H1 (cell line): ENCODE data around the gene TNIP1. TPM values are rescaled to one million over a fixed set of nuclear protein-coding genes. Genes with fewer than 3 reads are reported as not detected.

Experiments
- CTCF ChIA-PET: fragments of 300-600 bp; sonication (Branson Sonifier 250); formaldehyde crosslinking; loops from one replicate; lab custom pipeline; 2021; ENCODE audit not compliant: partially characterized antibody; lab: Charles Lee
- POLR2A ChIA-PET: fragments of 300-600 bp; sonication (Branson Sonifier 250); formaldehyde crosslinking; loops from one replicate; lab custom pipeline; 2021; ENCODE audit warnings: inconsistent platforms; ENCODE audit not compliant: partially characterized antibody; lab: Charles Lee
- DNase-seq, 2 experiments: peaks; one replicate each; pipeline versions ENCODE4 v3.0.0 to v3.0.0-alpha.2; 2010 to 2022; ENCODE audit warnings: low spot score in 2 of 2, low read depth in 1 of 2, mixed read lengths in 1 of 2
- FAIRE-seq: peaks from 2 replicates; lab custom pipeline; 2011; peaks lifted over from hg19 to GRCh38; lab: Jason Lieb, UNC
- H2AFZ ChIP-seq: 2 replicates; pipeline ENCODE4 v1.8.1; 2012; ENCODE audit warnings: low read length, inconsistent platforms
- H2AK5ac ChIP-seq: 2 replicates; pipeline ENCODE4 v1.6.1; 2013; ENCODE audit warnings: low read depth, low read length
- H2BK120ac ChIP-seq: replicated peaks from 2 replicates; pipeline ENCODE3; 2013; ENCODE audit warnings: low read depth, low read length, inconsistent platforms
- H2BK12ac ChIP-seq: 2 replicates; pipeline ENCODE4 v1.6.1; 2013; ENCODE audit warnings: low read depth, low read length
- H2BK15ac ChIP-seq: 2 replicates; pipeline ENCODE4 v1.6.1; 2013; ENCODE audit warnings: low read length
- H2BK20ac ChIP-seq: 2 replicates; pipeline ENCODE4 v1.6.1; 2013; ENCODE audit warnings: low read length
- H2BK5ac ChIP-seq: 2 replicates; pipeline ENCODE4 v1.6.1; 2013; ENCODE audit warnings: low read depth, low read length
- H3K14ac ChIP-seq: 2 replicates; pipeline ENCODE4 v1.6.1; 2013; ENCODE audit warnings: inconsistent platforms; ENCODE audit not compliant: insufficient read length
- H3K18ac ChIP-seq: 2 replicates; pipeline ENCODE4 v1.6.1; 2013; ENCODE audit warnings: low read length; ENCODE audit errors: extremely low read depth
- H3K23ac ChIP-seq: 2 replicates; pipeline ENCODE4 v1.6.1; 2013; ENCODE audit warnings: inconsistent platforms; ENCODE audit not compliant: insufficient read length
- H3K23me2 ChIP-seq: 2 replicates; pipeline ENCODE4 v1.6.1; 2013; ENCODE audit warnings: low read depth, low read length
- H3K27ac ChIP-seq: 2 replicates; pipeline ENCODE4 v1.6.1; 2011; ENCODE audit warnings: low read depth, low read length, inconsistent platforms
- H3K27me3 ChIP-seq, 4 experiments: replicated peaks in 1 of 4; 1 replicate in 1 of 4; 2 replicates in 3 of 4; pipeline versions ENCODE4 v1.6.1 to v1.8.1; 2011 to 2013; ENCODE audit warnings: low read length in 3 of 4, mild to moderate bottlenecking in 3 of 4, inconsistent platforms in 2 of 4, mixed read lengths in 2 of 4, moderate library complexity in 1 of 4; ENCODE audit not compliant: control insufficient read depth in 3 of 4, insufficient read depth in 3 of 4; ENCODE audit errors: extremely low read depth in 1 of 4
- H3K36me3 ChIP-seq, 4 experiments: 2 replicates each; pipeline versions ENCODE4 v1.6.1 to v1.8.1; 2011 to 2013; ENCODE audit warnings: mild to moderate bottlenecking in 4 of 4, low read length in 3 of 4, moderate library complexity in 2 of 4, control low read depth in 1 of 4, inconsistent platforms in 1 of 4; ENCODE audit not compliant: insufficient read depth in 4 of 4, control insufficient read depth in 2 of 4
- H3K4ac ChIP-seq: replicated peaks from 2 replicates; pipeline ENCODE3; 2013; ENCODE audit warnings: low read length, low read depth, mixed read lengths, inconsistent platforms; ENCODE audit not compliant: insufficient read length
- H3K4me1 ChIP-seq, 4 experiments: replicated peaks in 1 of 4; 1 replicate in 1 of 4; 2 replicates in 3 of 4; pipeline versions ENCODE4 v1.6.1 to v1.8.1; 2011 to 2013; ENCODE audit warnings: low read length in 3 of 4, inconsistent platforms in 2 of 4, mixed read lengths in 1 of 4; ENCODE audit not compliant: insufficient read depth in 4 of 4, control insufficient read depth in 3 of 4
- H3K4me2 ChIP-seq, 2 experiments: 2 replicates each; pipeline versions ENCODE4 v1.6.1 to v1.8.1; 2011 to 2013; ENCODE audit warnings: low read depth in 2 of 2, low read length in 2 of 2, control low read depth in 1 of 2, inconsistent platforms in 1 of 2, mild to moderate bottlenecking in 1 of 2; ENCODE audit not compliant: insufficient read depth in 1 of 2
- H3K4me3 ChIP-seq, 4 experiments: fragments of 200-600, 300-600 bp in 1 of 4; sonication (generic), shearing (Covaris generic), sonication (Bioruptor Twin) in 1 of 4; 2 replicates each; pipeline versions ENCODE4 v1.5.1 to v1.8.1; 2011 to 2016; ENCODE audit warnings: low read length in 4 of 4, low read depth in 3 of 4, control low read depth in 2 of 4, inconsistent platforms in 2 of 4, mild to moderate bottlenecking in 2 of 4, mixed read lengths in 1 of 4, moderate library complexity in 1 of 4; ENCODE audit not compliant: insufficient read depth in 2 of 4; ENCODE audit errors: extremely low read depth in 1 of 4
- H3K56ac ChIP-seq: replicated peaks from 2 replicates; pipeline ENCODE3; 2013; ENCODE audit warnings: low read depth, mild to moderate bottlenecking, mixed read lengths, low read length, inconsistent platforms; ENCODE audit not compliant: insufficient read length
- H3K79me1 ChIP-seq: 2 replicates; pipeline ENCODE4 v1.6.1; 2013; ENCODE audit warnings: low read depth, low read length, control low read depth
- H3K79me2 ChIP-seq, 2 experiments: 2 replicates each; pipeline versions ENCODE4 v1.6.1 to v1.8.1; 2012 to 2013; ENCODE audit warnings: low read length in 2 of 2, mild to moderate bottlenecking in 2 of 2, inconsistent platforms in 1 of 2; ENCODE audit not compliant: insufficient read depth in 2 of 2, control insufficient read depth in 1 of 2
- H3K9ac ChIP-seq, 4 experiments: replicated peaks in 1 of 4; 1 replicate in 1 of 4; 2 replicates in 3 of 4; pipeline versions ENCODE4 v1.6.1 to v1.8.1; 2011 to 2013; ENCODE audit warnings: low read depth in 3 of 4, low read length in 3 of 4, control low read depth in 2 of 4, mild to moderate bottlenecking in 2 of 4, moderate library complexity in 2 of 4, inconsistent platforms in 1 of 4; ENCODE audit errors: extremely low read depth in 1 of 4
- H3K9me3 ChIP-seq, 2 experiments: 2 replicates each; pipeline versions ENCODE4 v1.6.1 to v1.8.1; 2012 to 2013; ENCODE audit warnings: mild to moderate bottlenecking in 2 of 2, moderate library complexity in 2 of 2, control low read depth in 1 of 2, inconsistent platforms in 1 of 2, low read depth in 1 of 2, low read length in 1 of 2, mixed read lengths in 1 of 2; ENCODE audit not compliant: insufficient read depth in 2 of 2
- H4K20me1 ChIP-seq, 2 experiments: replicated peaks in 1 of 2; 2 replicates each; pipeline versions ENCODE3 to v1.8.1; 2011 to 2013; ENCODE audit warnings: inconsistent platforms in 2 of 2, low read length in 2 of 2, mild to moderate bottlenecking in 1 of 2; ENCODE audit not compliant: insufficient read depth in 2 of 2, control insufficient read depth in 1 of 2
- H4K5ac ChIP-seq: 2 replicates; pipeline ENCODE4 v1.6.1; 2013; ENCODE audit warnings: low read length, low read depth, mixed read lengths, inconsistent platforms; ENCODE audit not compliant: insufficient read length
- H4K8ac ChIP-seq: 2 replicates; pipeline ENCODE4 v1.8.0; 2013; ENCODE audit warnings: mild to moderate bottlenecking, moderate library complexity, low read length, inconsistent platforms; ENCODE audit not compliant: insufficient read depth; ENCODE audit errors: extremely low read depth
- H4K91ac ChIP-seq: replicated peaks from 2 replicates; pipeline ENCODE3; 2013; ENCODE audit warnings: low read length, mixed read lengths, inconsistent platforms; ENCODE audit not compliant: insufficient read length
- ASH2L ChIP-seq: fragments of 200-600, 300-600 bp; sonication (generic); IDR thresholded peaks from one replicate; pipeline ENCODE4 v1.7.1; 2017; ENCODE audit warnings: low read length
- CBX8 ChIP-seq: fragments of 300-800, 300-1000 bp; sonication (generic); IDR thresholded peaks from 2 replicates; pipeline ENCODE4 v1.7.1; 2016; ENCODE audit warnings: low read depth, low read length, borderline replicate concordance
- KDM1A ChIP-seq: fragments of 200-600, 300-600 bp; sonication (generic); IDR thresholded peaks from 2 replicates; pipeline ENCODE4 v1.7.1; 2016; ENCODE audit warnings: mild to moderate bottlenecking, low read length, borderline replicate concordance
- RXRA ChIP-seq: IDR thresholded peaks from 2 replicates; pipeline ENCODE4 v1.6.1; 2011; ENCODE audit warnings: low read depth, mild to moderate bottlenecking, low read length, moderate library complexity; ENCODE audit not compliant: insufficient read depth
- SIN3A ChIP-seq, 2 experiments: IDR thresholded peaks in 1 of 2; conservative IDR thresholded peaks in 1 of 2; 2 replicates each; pipeline ENCODE4 v1.6.1; 2011 to 2012; ENCODE audit warnings: low read length in 2 of 2, improper control_type of control experiment in 1 of 2, low read depth in 1 of 2, mild to moderate bottlenecking in 1 of 2
- SIX5 ChIP-seq: IDR thresholded peaks from 2 replicates; pipeline ENCODE4 v1.6.1; 2011; ENCODE audit warnings: mild to moderate bottlenecking, low read depth, low read length
- WGBS, 2 experiments: shearing (Covaris generic) in 1 of 2; methylation state at CpG; one replicate each; pipeline versions ENCODE4 v1.1.6 to v1.1.7; 2013 to 2015; ENCODE audit warnings: low lambda C conversion rate in 2 of 2, mixed read lengths in 2 of 2, inconsistent platforms in 1 of 2, low coverage in 1 of 2, missing lambda C conversion rate in 1 of 2; ENCODE audit not compliant: insufficient replicate concordance in 2 of 2, insufficient coverage in 1 of 2, insufficient read length in 1 of 2; ENCODE audit errors: extremely low coverage in 1 of 2, missing lambda C conversion rate in 1 of 2; 5-methylcytosine and 5-hydroxymethylcytosine counted together
- polyA plus RNA-seq, 7 experiments: library from polyadenylated mRNA; depleted of rRNA in 3 of 7; stranded (reverse) in 5 of 7; unstranded in 2 of 7; fragments of >200 nt in 5 of 7; fragments of 200-250 nt in 2 of 7; gene quantifications; 1 replicate in 5 of 7; 2 replicates in 1 of 7; 4 replicates in 1 of 7; pipeline versions ENCODE4 v1.2.1 to v1.2.3, GENCODE V29; 2011 to 2013; ENCODE audit warnings: missing spikeins in 2 of 7, mixed read lengths in 2 of 7
- total RNA-seq: library from RNA; stranded (reverse); fragmentation: NEBNext Ultra II Directional; extraction: Animal tissue kit (Norgen Biotek cat#: 25700); gene quantifications from 2 replicates; pipeline ENCODE4 v1.2.1, GENCODE V29; 2021

TNIP1 gene
- total and polyA plus RNA-seq, 2 of the 8 experiments (the other 6 are each of a cell fraction or from before 2014, with no cell fraction given): 14.2 to 31.9 TPM

GRCh38 chr5:151019331-151019730 is 61.5 kb downstream of the TNIP1 start:
- H3K9ac ChIP-seq: no peak overlapping the region
- no peak overlapping the region for H4K5ac ChIP-seq
- H3K79me1 ChIP-seq: no peaks in the 10 kb centered on the region
- H3K18ac ChIP-seq: no peak overlapping the region
- H2BK15ac ChIP-seq: no peak overlapping the region
- H2AK5ac ChIP-seq: no peak overlapping the region
- POLR2A ChIA-PET: interaction anchor here (1.5 to 1.6 kb wide), 2 partner anchors 62 to 67 kb away, joined by 3 to 4 read pairs; no protein-coding TSS in a partner anchor
- no peak overlapping the region for H2BK20ac ChIP-seq
- no peak overlapping the region for H3K56ac ChIP-seq
- H4K91ac ChIP-seq: no peak overlapping the region
- no peaks in the 10 kb centered on the region for H3K9me3 ChIP-seq
- H3K27me3 ChIP-seq: peaks cover 0 to 8% (median 5%) of the 10 kb centered on the region in 4 experiments; a peak in 6 of 7 replicates
- no peak overlapping the region for H3K27ac ChIP-seq
- FAIRE-seq (no peak), DNase-seq (no peak)
- H4K20me1 ChIP-seq: no peaks in the 10 kb centered on the region
- H3K4me3 ChIP-seq: no peak overlapping the region
- no peak overlapping the region for H4K8ac ChIP-seq
- no peak overlapping the region; a peak in 1 of 4 replicates for H3K4me2 ChIP-seq
- peaks cover 0 to 1% (median 0%) of the 10 kb centered on the region in 4 experiments; a peak in 1 of 7 replicates for H3K4me1 ChIP-seq
- 96% methylated on average over 2 of the region's 2 CpGs; no CpG with 5 or more reads in 1 of the 2 experiments for WGBS, 2 experiments
- no peak overlapping the region for H2BK5ac ChIP-seq
- no peaks in the 10 kb centered on the region for H3K79me2 ChIP-seq
- H2AFZ ChIP-seq: no peak overlapping the region
- no peak overlapping the region for H3K4ac ChIP-seq
- no peak overlapping the region for H2BK12ac ChIP-seq
- no peak for TF ChIP-seq SIX5
- no peak for TF ChIP-seq KDM1A
- TF ChIP-seq SIN3A (conservative IDR thresholded peaks at IDR 0.05 in 1 of 2, IDR thresholded peaks at IDR 0.05 in 1 of 2; ENCODE audit: low read depth in 1 of 2, low read length in 2 of 2): no peak
- no peak for TF ChIP-seq ASH2L
- TF ChIP-seq CBX8: no peak
- TF ChIP-seq RXRA: no peak
- no peak overlapping the region for H3K23ac ChIP-seq
- H3K14ac ChIP-seq: no peak overlapping the region
- peaks cover 8% of the 10 kb centered on the region; the same call in 1 of the 2 replicates for H3K23me2 ChIP-seq
- no peak overlapping the region for H2BK120ac ChIP-seq
- H3K36me3 ChIP-seq: no peaks in the 10 kb centered on the region
- CTCF ChIA-PET: interaction anchor here (0.8 to 2.6 kb wide), 2 partner anchors 29 kb away, joined by 4 to 22 read pairs; no protein-coding TSS in a partner anchor
